T-helper 2 cell treated with Interferon-gamma antibody and Interleukin-4, amounts not matched to agents 100 ng/mL and 5 ng/mL, for 36 hours (primary cell): Measurements from ENCODE around the gene BHLHE23. TPM values are rescaled to one million over a fixed set of nuclear protein-coding genes. Genes with fewer than 3 reads are reported as not detected.

ENCODE experiments used
- intact Hi-C: fragments of 100-400 bp; cut with micrococcal nuclease; formaldehyde crosslinking; loops from one replicate; pipeline ENCODE4 v1.15.1; 2023
- total RNA-seq: library from RNA; stranded (reverse); gene quantifications from 2 replicates; pipeline ENCODE4 v1.2.3, GENCODE V29; 2022

Gene BHLHE23
- total RNA-seq, 1 donor from 2014 or later, result not detected

DNA sequence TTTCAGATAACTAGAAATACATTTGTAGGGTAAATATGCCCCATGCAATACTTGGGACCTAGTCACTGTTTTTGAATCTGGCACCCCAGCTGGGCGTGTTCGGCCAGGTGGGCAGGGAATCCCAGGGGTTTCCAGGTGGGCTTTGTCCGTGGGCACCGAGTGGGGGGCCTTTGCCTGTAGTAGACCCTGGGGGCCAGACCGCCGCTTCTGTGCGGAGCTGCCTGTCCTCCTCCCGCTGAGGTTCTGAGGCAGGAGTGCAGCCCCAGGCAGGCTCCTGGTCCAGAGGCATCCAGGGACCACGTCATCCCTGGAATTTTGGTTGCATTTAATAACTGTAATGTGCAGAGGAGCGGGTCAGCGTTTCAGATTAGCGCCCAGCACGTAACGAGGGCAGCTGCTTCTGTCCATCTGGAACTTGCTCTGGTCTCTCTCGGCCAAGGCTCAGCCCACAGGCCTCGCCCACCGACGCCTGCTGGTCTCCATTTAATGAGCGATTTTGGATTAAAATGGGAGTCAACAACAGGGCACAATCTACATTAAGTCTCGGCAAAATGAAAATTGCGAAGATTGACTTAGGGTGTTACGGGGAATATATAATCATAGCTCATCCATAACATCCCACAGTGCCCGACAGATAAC lies 12.8 kb downstream of the BHLHE23 start:
- intact Hi-C loops, result no loop called here

DNA sequence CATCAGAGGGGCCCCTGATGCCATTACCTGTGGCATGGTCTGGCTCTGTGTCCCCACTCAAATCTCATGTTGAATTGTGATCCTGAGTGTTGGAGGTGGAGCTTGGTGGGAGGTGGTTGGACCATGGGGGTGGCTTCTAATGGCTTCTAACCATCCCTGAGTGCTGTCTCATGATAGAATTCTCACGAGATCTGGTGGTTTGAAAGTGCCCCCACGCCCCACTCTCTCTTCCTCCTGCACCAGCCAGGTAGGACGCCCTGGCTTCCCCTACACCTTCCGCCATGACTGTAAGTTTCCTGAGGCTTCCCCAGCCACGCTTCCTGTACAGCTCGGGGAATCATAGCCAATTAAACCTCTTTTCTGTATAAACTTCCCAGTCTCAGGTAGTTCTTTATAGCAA lies 14.9 kb downstream of the BHLHE23 start:
- intact Hi-C loops, result no loop called here

DNA sequence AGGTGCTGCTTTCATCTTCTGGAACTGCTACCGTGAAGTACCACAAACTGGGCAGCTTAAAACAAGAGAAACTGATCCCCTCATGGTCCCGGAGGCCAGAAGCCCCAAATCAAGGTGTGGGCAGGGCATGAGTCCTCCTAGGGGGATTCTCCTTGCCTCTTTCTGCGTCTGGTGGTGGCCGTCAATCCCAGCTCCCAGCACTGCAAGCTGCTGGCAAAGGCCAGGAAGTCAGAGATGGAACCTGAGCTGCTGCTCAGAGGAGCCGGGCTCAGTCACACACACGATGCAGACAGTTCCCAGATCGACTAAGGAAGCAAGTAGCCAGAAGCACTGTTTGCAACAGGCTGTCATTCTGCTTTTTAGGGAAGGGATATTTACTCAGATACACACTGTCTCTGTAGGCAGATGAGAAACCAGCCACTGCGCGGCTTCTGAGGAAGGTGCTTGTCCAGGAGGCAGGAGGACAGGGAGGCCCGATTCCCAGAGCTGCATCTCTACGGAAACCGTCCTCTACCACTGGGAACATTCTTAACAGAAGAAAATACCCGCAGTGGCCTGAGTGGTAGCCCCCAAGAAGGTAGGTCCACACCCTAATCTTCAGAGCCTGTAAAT lies 15.5 kb downstream of the BHLHE23 start:
- intact Hi-C loops, result no loop called here

DNA sequence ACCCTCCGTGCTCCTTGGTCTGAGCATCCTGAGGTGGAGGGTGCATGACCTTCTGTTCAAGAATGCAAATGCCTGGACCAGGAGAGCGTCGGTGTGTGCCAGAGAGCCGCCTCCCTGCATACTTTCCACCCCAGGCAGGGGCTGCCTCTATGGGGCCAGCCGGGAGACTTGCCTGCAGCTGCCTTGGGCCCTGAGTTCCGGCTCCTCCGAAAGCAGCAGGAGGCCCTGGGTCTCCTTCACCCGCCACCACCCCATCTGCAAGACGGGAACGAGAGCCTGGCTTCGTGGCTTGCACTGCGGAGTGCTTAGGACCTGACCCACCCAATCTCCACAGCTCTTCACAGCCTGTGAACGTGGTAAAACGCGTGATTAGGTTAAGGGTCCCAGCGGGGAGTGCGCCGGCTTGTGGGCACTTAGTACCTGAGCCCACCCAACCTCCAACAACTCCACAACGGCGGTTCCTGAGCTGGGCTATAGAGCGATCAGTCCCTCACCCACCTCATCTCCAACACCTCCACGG lies 16.4 kb downstream of the BHLHE23 start:
- intact Hi-C loops, result no loop called here

DNA sequence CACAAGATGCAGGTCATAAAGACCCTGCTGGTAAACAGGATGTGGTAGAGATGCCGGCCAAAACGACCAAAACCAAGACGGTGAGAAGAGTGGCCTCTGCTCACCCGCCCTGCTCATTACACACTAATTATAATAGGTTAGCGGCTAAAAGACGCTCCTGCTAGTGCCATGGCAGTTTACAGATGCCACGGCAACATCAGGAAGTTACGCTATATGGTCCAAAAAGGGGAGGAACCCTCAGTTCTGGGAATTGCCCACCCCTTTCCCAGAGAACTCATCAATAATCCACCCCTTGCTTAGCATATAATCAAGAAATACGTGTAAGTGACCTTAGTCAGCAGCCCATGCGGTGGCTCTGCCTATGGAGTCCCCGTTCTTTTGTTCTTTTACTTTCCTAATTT lies 17.6 kb downstream of the BHLHE23 start:
- intact Hi-C loops, result no loop called here

DNA sequence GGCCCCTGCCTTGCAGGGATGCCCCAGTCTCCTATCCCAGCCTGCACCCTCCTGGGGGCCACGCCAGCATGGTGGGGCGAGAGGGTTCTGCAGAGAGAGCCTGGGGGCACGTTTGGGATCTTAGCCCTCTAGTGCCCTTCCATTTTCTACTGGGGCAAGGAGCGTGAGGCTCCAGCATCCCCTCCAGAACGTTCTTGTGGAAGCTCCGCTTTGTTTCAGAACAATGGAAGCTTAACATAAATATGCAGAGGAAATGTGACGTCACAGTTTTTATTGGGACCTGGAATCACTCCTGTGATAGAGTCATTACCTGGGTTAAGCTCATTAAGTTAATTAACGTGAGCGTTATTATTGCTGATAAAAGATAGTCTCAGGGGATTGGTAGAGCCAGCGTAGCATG lies 19.6 kb downstream of the BHLHE23 start:
- intact Hi-C loops, result no loop called here

DNA sequence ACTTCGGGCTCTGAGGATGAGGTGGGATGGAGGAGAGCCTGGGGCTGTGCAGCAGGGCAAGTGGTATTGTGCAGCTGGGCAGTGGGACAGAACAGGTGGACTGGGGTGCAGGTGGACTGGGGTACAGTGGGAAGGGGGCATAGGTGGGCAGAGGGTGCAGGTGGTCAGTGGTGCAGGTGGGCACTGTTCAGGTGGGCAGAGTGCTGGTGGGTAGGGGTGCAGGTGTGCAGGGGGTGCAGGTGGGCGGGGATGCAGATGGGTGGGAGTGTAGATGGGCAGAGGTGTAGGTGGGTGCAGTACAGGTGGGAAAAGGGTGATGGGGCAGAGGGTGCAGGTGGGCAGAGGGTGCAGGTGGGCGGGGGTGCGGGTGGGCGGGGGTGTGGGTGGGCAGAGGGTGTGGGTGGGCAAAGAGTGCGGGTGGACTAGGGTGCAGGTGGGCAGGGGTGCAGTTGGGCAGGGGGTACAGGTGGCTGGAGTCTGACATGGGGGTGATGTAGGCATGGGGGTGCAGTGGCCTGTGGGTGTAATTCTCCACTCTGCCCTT lies 20.4 kb downstream of the BHLHE23 start:
- intact Hi-C loops, result no loop called here

DNA sequence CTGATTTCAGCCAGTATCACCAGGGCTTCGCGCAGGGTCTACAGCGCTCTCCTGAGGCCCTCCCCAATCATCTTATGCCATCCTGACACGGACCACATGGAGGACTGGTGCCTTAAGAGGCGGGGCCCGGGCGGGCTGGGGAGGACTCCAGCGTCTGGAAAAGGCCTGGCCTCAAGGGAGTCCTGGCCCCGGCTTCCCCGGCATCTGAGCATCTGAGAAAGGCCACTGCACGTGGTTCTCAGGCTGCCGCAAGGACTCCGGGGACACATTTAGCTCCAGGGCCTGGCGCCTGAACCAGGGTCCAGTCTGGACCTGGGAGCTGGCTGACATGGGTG lies 21.4 kb downstream of the BHLHE23 start:
- intact Hi-C loops, result no loop called here

DNA sequence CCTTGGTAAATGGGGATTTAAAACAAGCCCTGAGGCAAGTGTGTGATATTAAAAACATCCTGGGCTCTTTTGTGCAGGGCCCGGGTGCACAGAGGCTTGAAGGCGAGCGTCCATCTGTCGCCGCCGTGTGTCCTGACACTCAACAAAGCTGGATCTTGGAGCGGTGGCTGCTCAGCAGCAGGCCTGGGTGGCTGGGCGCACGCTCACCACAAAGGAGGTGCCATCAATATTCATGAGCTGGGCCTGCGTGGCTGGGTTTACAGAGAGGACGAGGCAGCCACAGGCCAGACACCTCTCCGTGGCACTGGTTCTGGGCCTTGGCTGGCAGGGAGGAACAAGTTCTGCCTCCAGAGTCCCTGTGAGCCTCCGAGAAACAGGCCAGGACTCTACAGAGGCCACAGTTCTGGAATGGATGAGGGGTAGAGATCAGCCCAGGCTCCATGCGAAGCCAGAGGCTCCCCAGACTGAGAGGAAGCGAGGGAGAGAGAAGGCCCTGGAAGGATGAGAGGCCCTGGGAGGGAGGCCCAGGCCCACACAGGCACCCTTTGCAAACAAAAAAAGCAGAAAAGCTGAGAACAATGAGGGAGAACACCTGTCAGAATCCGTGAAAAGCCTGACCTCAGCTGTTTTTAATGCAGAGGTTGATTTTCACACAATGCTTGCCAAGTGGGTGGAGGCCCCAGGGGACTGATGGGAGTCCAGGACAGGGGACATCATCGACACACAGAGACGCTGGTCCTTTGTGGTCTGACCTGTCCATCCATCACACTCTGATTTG lies 21.9 kb downstream of the BHLHE23 start:
- intact Hi-C loops, result no loop called here

DNA sequence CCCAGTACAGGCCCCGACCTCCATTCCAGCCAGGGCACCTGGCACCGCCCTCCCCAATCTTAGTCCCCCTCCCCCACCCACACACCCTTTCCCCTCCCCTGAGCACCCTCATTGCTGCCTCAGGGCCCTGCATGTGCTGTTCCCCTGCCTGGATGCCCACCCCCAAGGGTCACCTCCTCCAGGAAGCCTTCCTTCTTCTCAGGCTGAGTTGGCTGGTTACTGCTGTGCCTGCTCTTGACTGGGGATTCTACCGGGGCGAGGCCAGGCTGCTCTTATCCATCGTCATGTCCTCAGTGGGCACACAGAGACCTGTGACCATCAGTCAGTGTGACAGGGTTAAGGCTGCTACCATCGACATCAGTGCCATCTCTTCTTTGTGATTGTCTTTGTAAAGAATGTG lies 23.6 kb downstream of the BHLHE23 start:
- intact Hi-C loops, result no loop called here

DNA sequence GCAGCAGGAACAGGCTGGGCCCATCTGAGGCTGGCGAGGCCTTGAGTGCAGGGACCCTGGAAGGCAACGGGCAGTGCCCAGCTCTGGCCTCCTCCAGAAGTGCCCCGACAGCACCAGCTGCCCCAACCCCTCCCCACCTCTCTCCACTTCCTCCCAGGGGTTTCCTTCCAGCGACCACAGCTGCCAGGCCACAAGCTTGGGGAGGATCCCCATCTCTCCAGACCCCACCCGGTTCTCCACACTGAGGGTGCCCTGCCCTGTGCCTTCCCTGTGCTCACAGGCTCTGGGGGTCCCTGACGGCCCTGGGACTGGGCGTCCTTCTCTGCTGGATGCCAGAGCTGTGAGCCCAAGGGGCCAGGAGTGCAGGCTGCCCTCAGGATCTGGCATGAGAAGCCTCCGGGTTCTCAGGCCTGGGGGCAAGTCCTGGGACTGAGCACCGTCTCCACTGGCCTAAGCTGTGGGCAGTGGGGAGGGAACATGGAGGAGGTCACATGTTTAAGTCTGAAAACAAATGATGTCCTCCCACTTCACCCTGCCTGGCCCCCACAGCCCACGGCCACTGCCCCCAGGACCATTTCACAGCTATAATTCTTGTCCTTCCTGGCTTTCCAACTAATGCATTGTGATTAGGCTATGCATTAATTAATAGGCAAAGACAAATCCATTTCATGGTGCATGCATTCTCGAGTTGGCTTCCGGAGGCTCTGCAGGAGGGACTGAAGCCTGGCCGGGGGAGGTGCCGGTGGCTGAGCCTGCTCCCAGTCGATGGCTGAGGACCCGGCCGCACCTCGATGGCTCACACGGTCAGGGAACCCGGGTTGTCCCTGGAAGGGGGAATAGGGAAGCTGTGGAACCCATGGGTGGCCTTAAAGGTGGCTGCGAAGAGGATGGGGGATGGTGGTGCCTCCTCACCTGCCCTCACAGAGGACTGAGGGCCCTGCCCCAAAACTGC lies 24.4 kb downstream of the BHLHE23 start:
- intact Hi-C loops, result no loop called here

DNA sequence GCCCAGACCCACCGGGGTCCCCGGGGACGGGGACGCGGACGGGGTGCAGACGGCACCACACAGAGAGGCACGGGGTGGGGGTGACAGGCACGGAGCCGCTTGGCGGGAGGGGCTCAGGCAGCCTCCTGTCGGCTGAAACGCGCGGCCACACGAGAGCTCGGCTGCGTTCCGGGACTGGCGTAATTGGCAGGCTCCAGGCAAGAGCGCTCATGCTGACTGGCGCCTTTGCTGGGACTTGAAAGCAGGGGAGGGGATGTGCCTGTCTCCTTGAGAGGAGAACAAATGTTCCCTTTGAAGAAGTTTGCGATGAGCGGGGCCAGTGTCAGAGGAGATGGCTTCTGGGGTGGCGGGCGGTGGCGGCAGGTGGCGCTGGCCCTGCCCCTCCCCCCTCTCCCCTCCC lies 25.8 kb downstream of the BHLHE23 start:
- intact Hi-C loops, result no loop called here

DNA sequence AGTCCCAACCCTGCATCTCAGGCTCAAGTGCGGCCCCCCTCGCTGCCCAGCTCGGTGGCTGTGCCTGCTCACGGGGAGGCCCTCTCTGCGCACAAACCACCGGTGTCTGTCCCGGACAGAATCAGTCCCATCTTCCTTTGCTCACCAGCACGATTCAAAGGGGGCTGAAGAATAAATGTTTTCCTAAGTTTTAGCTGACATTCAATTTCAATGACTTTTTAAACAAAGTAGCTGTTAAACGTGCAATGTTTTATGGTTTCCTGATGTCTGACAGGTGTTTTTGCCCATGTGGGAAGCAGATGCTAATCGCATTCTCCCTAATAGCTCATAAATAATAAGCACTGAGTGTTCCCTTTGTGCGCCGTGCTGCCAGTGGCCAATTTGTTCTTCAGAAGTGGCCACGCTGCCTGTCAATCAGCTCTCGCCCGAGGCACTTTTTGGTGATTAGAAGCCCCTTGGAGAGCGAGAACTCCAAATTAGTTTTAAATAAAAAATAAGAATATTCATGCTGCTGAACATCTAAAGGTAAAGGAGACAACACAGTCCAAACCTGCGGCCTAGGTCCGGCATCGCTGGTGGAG lies 26.3 kb downstream of the BHLHE23 start:
- intact Hi-C loops, result no loop called here

DNA sequence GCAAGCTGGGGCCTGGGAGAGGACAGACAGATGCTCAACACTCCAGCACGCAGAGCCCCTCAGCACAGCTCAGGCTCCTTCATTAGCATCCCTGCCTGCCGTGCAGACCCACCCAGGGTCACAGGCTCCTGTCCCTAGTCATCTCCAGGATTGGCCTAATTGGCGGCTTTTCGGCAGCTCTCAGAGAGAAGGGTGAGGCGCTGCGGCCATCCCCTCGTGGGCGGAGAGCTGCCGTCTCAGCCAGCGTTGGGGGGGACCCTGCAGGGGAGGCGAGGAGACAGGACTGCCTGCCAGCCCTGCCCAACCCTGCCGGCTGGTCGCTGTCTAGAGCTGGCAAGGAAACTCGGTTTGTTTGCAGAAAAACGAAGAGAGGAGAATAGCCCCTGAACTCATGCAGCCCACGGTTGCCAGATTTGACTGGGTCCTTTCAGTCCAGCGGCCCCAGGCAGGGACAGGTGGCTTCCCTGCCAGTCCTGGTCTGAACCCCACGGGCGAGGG lies 26.8 kb downstream of the BHLHE23 start:
- intact Hi-C loops, result no loop called here

DNA sequence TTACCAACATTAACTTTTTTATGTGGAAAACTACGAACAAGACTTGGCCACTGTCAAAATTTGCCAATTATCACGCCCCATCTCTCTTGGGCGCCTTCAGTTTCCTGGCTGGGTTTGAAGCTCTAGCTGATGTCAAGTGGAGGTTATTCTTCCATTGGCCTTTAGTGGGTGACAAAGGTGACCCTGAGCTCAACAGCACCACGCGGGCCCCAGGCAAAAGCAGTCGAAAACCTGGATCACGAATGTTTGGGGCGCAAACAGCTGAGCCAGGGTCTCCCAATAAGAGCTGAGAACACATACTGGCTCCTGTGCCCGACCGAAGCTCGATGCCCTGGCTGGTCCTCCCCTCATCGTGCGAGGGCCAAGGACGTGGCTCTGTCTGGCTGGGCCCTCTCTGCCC lies 27.5 kb downstream of the BHLHE23 start:
- intact Hi-C loops, result no loop called here

DNA sequence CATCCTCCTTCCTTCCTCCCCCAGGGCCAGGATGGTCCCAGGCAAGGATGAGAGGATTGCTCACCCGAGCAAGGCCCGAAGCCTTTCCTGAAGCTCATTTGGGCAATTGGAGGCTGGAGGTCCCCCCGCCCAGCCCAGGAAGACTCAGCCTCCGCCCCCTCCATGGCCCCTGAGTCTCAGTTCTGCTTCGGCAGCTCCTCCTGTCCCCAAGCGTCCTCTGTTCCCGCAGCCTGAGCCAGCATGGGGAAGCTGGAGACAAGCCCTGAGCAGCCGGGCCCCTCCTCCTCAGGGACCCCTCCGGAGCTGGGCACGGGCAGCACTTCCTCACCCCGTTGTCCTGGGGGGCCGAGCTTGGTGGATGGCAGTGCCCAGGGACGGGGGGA lies 28.2 kb downstream of the BHLHE23 start:
- intact Hi-C loops, result no loop called here

DNA sequence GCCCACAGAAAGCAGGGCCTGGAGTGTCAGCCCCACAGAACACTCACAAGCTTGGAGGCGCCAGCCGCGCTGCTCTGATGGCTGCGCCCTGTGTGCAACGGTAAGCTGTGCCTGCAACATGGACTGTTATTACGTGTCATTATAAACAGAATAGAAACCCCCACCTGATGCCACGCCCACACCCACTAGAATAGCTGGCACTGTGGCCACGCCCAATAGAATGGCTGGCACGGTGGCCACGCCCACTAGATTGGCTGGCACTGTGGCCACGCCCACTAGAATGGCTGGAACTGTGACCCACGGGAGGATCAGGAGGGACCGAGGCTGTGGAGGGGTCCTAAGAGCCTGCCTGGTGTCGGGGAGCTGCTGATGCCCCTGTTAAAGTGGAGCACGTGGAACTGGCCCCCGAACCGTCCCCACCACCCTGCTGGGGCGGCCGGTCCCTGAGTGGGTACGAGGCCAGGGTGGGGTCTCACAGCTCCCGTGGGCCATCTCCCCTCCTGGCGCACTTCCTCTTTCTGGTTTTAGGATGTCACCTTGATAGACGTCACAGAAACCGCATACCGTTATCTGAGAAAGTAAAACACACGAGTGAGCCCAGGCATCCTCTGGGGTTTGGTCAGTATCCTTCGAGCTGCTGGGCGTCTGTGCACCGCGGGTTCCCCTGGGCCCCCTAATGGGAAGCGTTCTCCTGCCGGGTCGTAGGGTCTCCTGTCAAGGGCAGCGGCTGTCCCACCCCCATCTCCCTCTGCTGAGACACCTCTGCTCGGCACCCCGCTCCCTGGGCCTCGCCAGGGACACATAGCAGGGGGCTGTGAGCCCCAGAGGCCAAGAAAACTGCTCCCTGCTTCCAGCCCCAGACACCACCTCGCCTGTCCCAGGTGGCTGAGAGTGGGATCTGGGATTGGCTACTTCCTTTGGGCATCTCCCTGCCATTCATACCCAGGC lies 28.9 kb downstream of the BHLHE23 start:
- intact Hi-C loops, result no loop called here

DNA sequence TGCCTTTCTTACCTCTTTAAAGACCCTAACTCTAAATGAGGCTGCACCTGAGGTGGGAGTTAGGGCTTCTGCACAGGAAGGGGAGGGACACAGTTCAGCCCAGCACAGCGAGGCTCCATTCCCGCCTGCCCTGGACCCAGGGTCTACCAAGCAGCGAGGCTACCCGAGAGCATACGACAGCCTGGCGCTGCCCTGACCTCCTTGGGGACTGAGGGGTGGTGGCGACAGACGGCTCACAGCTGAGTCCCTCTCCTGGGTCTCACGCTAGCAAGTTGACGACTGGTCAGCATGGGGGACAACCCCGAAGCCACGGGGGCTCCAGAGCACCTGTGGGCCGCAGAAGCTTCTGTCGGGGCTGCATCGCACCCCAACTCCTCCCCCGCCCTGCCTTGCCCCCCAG lies 29.9 kb downstream of the BHLHE23 start:
- intact Hi-C loops, result no loop called here

DNA sequence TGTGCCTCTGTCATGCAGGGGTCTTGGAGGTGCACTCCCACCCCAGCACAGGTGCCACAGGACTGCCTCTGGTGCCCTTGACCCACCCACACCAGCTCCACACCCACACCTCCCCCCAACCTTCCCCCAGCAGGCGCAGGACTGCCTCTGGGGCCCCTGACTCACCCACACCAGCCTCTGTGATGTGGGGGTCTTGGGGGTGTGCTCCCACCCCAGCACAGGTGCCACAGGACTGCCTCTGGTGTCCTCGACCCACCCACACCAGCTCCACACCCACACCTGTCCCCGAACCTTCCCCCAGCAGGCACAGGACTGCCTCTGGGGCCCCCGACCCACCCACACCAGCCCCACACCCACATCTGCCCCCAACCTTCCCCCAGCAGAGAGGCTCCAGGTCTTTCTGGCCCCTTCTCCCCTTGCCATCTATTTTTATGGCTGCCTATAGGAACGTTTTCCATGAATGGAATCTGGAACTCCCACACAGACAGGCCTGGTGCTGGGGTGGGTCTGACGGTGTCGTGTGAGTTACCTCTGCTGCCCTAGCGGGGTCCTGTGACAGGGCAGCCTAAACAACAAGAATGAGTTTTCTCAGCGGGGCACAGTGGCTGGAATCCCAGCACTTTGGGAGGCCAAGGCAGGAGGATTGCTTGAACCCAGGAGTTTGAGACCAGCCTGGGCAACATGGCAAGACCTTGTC lies 30.8 kb downstream of the BHLHE23 start:
- intact Hi-C loops, result no loop called here
